ENCODE data around the gene VPREB3.

VPREB3 gene

DNA sequence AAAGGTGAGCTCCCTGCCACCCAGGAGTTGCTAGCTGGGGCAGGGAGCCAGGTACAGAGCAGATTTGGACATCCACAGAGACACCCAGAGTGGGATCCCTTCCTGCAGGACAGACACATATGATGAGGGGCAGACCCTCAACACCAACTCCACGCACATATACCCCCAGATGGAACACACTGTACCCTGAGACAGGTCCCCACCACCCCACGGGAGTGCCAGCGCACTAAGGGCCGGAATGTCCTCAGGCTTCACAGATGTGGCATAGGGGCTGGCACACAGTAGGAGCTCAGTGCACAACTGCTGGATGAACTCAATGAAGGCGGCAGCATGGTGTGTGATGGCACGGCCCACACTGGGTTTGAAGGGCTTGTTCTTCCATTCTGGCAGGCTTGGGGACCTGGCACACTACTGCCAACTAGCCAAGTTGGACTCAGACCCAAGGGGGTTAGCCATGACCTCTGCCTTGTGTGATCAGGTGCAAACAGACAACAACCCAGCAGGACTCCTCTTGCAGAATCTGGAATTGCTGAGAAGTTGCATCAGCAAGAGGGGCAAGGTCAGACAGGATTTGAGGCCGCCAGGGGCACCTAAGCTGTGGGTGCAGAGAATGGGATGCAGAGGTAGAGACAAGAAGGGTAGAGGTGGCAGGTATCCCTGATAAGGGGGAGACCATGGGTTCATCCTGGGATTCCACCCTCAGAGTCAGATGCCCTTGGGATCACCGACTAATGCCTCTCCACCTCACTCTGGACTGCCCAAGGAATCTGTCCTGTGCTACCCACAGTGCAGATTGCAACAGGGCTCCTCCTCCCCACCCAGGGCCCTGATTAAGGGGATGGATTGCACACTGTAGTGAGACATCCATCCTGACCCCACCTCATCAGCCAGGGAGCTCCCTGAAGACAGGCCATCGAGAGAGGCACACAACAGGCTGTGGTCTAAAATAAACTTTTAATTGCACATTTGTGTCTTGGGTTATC lies 11.0 kb upstream of the VPREB3 start:
- DNase-seq: no peak

DNA sequence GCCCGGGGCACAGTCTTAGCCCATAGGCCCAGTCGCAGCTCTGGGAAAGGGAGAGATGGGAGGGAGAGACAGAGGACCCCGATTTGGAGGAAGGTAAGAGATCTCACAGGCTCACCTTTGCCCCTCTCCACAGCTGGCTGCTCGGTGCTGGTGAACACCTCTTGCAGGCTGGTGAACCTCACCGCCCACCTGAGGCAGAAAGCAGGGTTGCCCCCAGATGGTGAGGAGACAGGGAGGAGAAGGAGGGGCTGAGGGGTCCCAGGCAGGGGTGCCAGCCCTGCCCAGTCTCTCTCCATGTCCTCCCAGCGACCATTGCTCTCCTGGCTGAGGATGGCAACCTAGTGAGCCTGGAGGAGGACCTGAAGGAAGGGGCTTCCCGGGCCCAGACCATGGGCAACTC lies 9.7 kb upstream of the VPREB3 start:
- no peak for ATAC-seq
- no peak for DNase-seq

More for the DNA sequence above, 11.0 kb upstream of the VPREB3 start:
- ATAC-seq: no peak

DNA sequence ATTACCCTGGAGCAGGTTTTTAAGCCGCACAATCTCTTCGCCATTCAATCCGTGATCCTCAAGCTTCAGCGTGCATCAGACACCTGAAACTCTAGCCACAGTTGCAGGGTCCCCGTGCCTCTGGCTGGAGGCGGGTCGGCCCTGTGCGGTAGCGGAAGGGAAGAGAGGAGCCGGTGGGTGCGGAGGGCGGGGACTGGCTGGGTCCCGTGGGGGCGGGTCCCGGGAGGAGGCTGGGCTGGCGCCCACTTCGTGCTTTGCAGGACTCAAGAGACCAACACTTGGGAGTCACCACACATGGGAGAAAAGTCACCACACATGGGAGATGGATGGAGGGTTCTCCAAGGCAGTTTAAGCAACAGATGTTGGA lies 9.3 kb upstream of the VPREB3 start:
- peak; percentile 77 for DNase-seq

DNA sequence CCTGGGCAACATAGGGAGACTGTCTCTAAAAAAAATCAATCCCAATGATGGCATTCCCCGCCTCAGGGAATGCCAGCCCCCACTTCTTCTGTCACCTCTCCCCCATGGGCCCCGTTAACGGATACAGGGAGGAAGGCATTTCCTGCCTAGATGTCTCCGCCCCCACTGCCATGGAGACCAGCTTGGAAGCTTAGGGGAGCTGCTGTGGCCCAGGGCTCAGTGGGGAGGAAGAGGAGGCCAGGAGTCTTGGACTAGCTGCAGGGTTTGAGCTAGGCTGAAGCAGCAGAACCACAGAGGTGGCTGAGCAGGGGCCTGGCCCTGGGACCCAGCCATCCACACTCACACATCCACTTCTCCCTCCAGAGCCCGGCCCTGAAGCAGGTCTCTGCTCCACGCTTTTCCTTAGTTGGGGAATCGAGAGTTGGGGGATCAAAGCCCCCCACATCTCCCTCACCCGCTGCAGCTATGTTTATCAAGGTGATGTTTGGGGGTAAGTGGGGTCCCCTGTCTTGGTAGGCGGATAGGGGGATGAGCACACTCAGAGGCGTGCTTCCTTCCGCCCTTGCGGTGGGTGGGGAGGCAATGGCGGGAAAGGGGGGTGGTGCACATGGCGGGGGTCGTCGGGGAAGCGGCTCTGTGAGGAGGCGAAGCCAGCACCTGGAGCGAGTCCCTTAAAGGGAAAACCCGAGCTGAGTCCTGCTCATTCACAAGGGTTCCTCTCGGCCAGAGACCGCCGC lies 8.8 kb upstream of the VPREB3 start, which contains the start of gene C22orf15:
C22orf15 (plus strand) TSS at position 149 of the 737 bp plus-strand sequence; CDS start at position 466, 317 bp downstream.
- DNase-seq (peak; percentile 37), ATAC-seq (no peak)

More for the DNA sequence above, 9.3 kb upstream of the VPREB3 start:
- peak; percentile 44 for ATAC-seq

DNA sequence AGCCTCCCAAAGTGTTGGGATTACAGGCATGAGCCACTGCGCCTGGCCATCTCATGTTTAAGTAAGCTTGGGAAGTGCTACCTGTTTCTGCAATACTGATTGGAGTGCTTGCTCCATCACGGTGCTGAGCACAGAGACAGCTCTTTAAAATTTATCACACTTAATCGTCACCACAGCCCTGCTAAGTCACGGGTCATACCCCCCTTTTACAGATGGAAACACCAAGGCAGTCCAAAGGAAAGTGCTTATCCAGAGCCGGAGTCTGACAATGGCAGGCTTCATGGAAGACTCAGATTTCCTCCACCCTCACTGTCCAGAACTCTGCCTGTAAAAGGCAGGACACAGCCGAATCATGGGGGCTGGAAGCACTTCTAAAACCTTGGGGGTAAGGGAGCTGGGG lies 5.8 kb upstream of the VPREB3 start:
- DNase-seq (no peak), ATAC-seq (no peak)

DNA sequence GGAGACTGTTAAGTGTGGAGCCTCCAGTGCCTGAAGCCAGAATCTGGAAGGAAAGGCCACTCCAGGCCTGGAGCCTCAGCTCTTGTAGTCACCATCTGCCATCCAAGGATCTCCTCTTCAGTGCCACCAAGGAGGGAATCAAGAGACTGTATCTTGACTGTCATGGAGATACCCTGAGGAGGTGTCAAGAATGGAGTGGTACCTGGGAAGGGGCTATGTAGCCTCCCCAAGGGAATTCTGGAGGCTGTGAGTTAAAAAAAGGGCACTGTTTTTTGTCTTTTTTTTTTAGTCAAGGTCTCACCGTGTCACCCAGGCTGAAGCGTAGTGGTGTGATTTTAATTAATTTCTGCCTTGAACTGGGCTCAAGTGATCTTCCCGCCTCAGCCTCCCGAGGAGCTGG lies 5.3 kb upstream of the VPREB3 start:
- ATAC-seq (no peak), DNase-seq (no peak)

DNA sequence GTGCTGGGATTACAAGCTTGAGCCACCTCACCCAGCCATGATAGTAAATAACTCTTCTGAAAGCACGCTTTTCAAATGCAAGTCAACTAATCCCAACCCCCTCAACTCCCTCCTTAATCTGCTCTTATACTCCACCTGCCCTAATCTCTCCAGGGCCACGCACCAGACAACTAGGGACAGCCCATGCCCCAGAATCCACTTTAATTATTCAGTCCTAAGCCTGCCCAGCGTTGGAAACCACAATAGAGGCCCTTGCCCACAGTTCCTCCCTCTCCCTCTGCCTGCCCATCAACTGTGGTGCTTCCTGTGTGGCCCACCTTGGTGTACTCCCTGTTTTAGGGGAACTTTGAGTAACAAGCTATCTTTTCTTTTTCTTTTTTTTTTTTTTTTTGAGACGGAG lies 2.7 kb upstream of the VPREB3 start:
- DNase-seq: no peak

DNA sequence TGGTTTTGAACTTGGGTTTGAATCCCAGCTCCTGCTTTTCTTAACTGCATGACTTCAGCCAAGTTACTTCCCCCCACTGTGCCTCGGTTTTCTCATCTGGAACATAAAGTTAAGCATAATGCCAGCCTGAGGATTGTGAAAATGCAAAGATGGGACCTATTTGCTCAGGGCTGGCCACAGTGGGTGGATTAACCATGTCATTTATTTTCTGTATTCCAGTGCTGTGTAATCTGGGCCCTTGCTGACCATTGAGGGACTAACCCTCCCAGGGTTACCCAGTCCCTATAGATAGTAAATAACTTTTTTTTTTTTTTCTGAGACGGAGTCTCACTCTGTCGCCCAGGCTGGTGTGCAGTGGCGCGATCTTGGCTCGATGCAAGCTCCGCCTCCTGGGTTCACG lies 1.5 kb upstream of the VPREB3 start:
- no peak for ATAC-seq
- no peak for DNase-seq

More for the DNA sequence above, 2.7 kb upstream of the VPREB3 start:
- no peak for ATAC-seq

DNA sequence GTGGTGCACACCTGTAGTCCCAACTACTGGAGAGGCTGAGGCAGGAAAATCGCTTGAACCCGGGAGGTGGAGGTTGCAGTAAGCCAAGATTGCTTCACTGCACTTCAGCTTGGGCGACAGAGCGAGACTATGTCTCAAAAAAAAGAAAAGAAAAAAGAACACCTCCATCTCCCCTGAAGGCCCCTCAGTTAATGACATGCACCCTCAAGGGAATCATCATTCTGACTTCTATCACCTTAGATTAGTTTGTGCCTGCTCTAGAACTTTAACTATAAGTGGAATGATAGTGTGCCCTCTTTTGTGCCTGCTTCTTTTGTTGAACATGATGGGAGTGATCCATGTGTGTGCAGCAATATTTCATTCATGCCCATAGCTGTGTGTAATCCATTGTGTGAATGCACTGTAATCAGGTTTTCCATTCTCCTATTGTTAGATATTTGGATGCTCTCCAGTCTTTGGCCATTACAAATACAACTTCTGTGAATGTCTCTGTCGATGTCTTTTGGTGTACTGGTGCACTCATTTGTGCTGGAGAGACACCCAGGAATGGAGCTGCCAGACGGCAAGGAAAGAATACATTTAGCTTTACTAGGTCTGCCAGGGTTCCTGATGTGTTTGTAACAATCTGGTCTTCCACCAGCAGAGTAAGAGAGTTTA lies 883 bp upstream of the VPREB3 start:
- no peak for ATAC-seq

DNA sequence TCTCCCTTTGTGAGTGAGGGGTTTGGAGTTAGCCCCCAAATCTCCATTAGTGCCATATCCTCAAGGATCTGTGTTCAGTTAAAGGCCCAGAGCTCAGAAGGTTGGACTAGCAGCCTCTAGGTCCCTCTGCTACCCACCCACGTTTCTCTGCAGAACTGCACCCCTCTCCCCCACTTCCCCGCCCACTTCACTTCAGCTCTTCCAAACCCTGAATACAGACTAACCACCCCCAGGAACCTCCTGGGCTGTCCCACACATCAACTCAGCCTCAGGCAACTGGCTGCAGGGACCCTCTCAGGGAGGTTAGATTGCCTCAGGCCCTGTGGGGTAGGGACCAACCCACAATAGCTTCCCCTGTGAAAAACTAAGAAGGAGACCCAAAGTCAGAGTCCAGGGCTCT lies 840 bp downstream of the VPREB3 start:
- DNase-seq: no peak
- no peak for ATAC-seq

More for the DNA sequence above, 883 bp upstream of the VPREB3 start:
- DNase-seq: no peak

DNA sequence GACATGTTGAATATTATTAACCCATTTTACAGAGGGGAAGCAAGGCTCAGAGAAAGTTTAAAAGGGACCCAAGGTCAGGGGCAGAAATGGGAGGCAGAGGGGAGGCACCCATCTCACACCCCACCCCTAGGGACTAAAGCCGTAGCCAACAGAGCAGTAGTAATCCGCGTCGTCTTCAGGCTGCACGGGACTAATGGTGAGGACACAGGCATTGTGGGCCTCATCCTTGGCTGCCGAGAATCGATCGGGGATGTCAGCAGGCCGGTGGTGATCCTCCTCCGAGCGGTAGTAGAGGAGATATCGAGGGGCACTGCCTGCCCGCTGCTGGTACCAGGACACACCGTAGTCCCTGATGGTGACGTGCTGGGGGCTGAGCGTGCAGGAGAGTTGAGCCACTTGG lies 1.5 kb downstream of the VPREB3 start:
- ATAC-seq: no peak
- DNase-seq: no peak

DNA sequence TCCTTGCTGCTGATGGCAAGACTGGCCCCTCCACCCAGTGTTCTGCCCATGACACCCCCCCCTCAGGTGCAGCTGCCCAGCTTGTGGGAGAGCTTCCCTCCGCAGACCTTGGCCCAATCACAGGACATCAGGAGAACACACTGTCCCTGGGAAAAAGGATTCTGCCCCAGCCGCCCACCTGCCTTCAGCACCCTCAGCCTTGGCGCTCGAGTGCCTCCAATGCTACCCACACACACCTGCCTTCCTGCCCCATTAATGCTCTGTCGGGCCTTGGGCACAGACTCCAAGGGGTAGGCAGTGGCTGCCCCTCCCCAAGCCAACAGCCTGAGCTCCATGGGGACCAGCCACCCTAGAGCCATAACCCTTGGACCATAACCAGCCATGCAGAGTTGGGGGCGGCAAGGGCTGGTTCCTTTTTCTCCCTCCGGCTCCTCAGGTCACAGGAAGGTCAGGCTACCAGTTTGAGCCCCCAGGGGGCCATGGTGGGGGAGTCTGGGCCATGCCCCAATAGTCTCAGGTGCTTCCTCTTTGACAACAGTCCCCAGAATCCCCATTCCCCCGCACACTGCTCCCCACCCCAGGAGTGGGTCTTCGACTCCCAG lies 2.0 kb downstream of the VPREB3 start:
- DNase-seq: peak; percentile 19
- ATAC-seq: no peak

DNA sequence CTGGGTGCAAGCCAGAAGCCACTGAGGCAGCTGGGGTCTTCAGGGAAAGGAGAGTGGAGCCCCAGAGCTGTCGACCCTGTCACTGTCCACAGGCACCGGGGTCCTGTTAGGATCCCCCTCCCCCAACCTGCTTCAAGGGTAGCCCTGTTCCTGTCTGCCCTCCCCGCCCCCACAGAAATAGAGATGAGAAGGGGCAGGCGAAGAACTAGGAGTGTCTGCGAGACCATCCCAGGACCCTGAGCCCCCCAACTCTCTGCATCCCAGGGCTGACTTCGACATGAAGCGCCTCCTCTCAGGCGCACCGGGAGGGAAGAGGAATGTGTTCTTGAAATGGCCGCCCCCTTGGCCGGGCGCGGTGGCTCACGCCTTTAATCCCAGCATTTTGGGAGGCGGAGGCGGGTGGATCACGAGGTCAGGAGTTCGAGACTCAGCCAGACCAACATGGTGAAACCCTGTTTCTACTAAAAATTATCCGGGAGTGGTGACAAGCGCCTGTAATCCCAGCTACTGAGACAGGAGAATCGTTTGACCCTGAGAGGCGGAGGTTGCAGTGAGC lies 2.7 kb downstream of the VPREB3 start:
- DNase-seq: no peak
- ATAC-seq: no peak

DNA sequence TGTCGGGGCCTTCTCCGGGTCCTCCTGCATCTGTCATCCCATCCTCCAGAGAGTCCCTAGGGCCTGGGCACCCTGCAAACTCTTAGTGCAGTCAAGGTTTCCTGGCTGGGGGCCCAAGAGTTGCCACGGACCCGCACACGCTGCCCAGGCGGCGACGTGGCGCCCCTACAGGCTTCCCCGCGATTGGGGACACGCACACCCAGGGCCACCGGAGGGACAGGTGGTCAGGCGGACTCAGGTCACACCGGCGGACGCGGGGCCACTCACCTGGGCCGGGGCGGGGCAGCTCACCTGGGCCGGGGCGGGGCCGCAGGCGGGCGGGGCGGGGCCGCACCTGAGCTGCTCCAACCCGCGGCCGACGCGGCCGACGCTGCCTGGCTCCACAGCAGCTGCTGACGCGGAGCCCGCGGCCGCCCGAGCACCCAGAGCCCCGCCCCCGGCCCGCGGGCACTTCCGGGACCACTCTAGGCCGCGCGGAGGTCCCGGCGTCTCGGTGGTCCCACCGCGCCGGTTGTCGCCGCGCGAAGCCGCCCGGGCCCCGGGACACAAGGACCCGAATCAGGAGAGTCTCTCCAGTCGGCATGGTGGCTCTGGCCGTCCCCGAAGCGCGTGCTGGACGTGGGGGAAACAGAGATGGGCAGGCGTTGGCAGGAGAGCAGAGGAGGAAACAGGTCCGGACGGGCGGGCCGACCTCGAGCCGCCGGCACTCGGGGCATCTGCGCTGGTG lies 3.3 kb downstream of the VPREB3 start, which contains the start of gene ZNF70:
ZNF70 (minus strand) TSS at position 399 of the 727 bp plus-strand sequence. CDS start 5,972 bp downstream, outside the sequence.
- peak; percentile 98 for ATAC-seq
- peak; percentile 88 for DNase-seq

DNA sequence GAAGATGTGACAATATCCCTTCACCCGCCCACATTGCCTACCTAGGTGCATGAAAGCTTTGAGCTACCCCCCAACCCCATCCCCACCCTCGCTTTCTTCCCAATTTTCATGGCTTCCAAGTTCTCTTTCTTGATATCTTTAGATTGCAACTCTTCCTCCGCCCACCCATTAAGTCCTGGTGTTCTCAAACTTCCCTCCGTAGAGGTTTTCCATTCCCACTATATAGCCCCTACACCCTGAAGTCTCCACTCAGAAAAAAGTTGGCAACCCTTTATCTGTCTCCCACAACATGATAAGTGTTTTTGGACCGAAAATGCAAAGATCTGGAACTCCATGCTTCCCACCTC lies 3.9 kb downstream of the VPREB3 start:
- no peak for ATAC-seq
- DNase-seq: no peak

DNA sequence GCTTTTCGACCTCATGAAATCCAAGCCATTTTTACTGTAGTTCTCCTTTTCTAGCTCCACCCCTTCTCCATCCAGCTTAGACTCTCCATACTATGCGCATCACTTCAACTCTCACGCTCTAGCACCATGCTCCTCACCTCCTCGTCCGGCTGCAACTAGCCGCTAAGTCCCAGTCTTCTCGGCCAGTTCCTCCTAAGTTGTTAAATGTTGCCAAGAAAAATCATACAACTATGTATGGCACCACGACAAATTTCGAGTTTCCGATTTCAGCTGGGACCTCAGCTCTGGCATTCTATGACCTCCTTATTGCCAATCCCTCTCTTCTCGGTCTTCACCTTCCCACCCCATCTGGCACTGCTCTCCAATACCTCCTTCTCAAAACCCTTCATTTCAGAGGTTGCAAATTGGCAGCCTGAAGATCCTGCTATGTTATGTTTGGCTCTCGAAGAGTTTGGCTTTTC lies 4.4 kb downstream of the VPREB3 start:
- no peak for DNase-seq

DNA sequence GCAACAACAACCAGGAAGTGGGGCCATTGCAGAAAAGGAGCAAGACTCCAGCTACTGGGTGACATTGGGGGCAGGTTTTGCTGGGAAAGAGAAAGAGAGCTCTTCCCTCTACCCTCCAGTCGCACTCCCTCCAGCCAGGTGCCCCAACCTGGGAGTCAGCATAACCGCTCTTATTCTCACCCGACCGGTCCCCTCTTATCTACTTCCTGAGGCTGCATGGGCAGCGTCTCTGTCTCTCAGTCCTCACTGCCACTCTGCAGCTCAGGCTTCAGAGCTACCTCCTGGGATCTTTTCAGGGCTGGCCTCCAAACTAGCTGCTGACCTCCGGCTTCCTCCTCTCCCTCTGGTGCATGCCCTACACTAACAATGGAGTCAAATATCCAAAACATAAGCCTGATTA lies 8.4 kb downstream of the VPREB3 start:
- no peak for DNase-seq

More for the DNA sequence above, 4.4 kb downstream of the VPREB3 start:
- ATAC-seq: no peak

DNA sequence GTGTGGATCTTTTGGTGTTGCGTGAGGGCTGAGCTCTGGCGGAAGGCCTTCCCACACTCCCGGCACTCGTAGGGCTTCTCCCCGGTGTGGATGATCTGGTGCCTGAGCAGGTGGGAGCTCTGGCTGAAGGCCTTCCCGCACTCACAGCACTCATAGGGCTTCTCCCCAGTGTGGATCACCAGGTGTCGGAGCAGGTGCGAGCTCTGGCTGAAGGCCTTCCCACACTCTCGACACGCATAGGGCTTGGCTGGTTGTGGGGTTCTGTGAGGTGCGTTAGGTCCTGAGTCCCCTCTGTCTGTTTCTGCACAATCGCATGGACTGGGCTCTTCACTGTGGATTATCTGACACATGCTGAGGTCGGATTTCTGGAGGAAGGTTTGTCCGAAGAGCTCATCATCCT lies 9.7 kb downstream of the VPREB3 start:
- no peak for ATAC-seq

More for the DNA sequence above, 8.4 kb downstream of the VPREB3 start:
- no peak for ATAC-seq

DNA sequence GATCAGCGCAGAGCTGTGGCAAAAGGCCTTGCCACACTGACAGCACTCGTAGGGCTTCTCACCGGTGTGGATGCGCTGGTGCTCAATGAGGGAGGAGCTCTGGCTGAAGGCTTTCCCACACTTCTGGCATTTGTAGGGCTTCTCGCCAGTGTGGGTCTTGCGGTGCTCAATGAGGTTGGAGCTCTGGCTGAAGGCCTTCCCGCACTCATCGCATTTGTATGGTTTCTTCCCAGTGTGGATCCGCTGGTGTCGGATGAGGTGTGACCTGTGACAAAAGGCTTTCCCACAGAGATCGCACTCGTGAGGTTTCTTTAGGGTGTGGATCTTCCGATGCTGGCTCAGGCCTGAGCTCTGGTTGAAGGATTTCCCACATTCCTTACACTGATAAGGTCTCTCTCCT lies 10.2 kb downstream of the VPREB3 start:
- DNase-seq: no peak
- ATAC-seq: no peak

More for the DNA sequence above, 9.7 kb downstream of the VPREB3 start:
- DNase-seq: no peak

DNA sequence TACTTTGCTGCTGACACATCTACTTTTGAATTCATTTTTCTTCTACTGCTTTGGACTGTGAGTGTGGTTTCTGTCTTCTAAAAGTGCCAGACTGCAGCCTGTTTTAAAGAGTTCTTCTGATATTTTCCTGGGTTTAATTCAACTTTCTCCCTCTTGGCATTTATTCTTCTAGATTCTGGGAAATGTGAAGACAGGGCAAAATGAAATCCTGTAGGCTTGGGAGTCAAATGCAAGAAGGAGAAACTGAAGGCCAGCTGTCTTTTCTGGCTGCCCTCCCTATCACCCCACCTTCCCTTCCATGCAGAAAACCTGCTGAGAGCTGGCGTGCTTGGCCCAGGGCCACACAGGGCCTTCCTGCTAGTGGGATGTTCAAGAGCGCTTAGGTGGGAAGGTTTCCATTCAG lies 10.9 kb downstream of the VPREB3 start:
- DNase-seq (no peak), ATAC-seq (no peak)
